Upper lobe of left lung (tissue), 4 donors: ENCODE data around the gene MYL4.

Source experiments
- POLR2A ChIP-seq, 4 donors: fragments of 450-650 bp; IDR thresholded peaks; one replicate each; pipeline ENCODE4 v1.5.1; 2016 to 2017; ENCODE audit warnings: antibody characterized with exemption in 4 of 4, mild to moderate bottlenecking in 2 of 4
- POLR2AphosphoS5 ChIP-seq, 2 donors: sonication (generic); formaldehyde crosslinking; IDR thresholded peaks; one replicate each; pipeline ENCODE4 v1.5.1; 2017; ENCODE audit warnings: antibody characterized with exemption in 2 of 2
- TF ChIP-seq, protein P1 (sequence below), 6 experiments: fragments of 450-650 bp in 4 of 6; fragments of 200-600 bp in 2 of 6; sonication (generic) in 2 of 6; IDR thresholded peaks; one replicate each; pipeline ENCODE4 v1.5.1; 2016 to 2019; ENCODE audit warnings: antibody characterized with exemption in 6 of 6

- TF ChIP-seq, protein P1, sequence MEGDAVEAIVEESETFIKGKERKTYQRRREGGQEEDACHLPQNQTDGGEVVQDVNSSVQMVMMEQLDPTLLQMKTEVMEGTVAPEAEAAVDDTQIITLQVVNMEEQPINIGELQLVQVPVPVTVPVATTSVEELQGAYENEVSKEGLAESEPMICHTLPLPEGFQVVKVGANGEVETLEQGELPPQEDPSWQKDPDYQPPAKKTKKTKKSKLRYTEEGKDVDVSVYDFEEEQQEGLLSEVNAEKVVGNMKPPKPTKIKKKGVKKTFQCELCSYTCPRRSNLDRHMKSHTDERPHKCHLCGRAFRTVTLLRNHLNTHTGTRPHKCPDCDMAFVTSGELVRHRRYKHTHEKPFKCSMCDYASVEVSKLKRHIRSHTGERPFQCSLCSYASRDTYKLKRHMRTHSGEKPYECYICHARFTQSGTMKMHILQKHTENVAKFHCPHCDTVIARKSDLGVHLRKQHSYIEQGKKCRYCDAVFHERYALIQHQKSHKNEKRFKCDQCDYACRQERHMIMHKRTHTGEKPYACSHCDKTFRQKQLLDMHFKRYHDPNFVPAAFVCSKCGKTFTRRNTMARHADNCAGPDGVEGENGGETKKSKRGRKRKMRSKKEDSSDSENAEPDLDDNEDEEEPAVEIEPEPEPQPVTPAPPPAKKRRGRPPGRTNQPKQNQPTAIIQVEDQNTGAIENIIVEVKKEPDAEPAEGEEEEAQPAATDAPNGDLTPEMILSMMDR (IDR thresholded peaks at IDR 0.05) = no peak
- TF ChIP-seq POLR2A (IDR thresholded peaks at IDR 0.05) (no peak), POLR2AphosphoS5 (IDR thresholded peaks at IDR 0.05) (no peak)
These were observed 26.4 kb downstream of the MYL4 start for GRCh38 chr17:47235506-47235905.
